MV-4-11 (cell line): ENCODE data around the gene ZNF280B.
A peak's percentile ranks its signal among the peaks of the same experiment; 100 is the strongest.
"Not testable (repeated sequence)": the region's sequence is repeated elsewhere in the genome, so short reads cannot be mapped to it uniquely, and the experiment has no call there.

Experiments used
- DNase-seq: peaks from one replicate; lab custom pipeline; 2025; lab: John Stamatoyannopoulos, UW

ZNF280B gene

DNA sequence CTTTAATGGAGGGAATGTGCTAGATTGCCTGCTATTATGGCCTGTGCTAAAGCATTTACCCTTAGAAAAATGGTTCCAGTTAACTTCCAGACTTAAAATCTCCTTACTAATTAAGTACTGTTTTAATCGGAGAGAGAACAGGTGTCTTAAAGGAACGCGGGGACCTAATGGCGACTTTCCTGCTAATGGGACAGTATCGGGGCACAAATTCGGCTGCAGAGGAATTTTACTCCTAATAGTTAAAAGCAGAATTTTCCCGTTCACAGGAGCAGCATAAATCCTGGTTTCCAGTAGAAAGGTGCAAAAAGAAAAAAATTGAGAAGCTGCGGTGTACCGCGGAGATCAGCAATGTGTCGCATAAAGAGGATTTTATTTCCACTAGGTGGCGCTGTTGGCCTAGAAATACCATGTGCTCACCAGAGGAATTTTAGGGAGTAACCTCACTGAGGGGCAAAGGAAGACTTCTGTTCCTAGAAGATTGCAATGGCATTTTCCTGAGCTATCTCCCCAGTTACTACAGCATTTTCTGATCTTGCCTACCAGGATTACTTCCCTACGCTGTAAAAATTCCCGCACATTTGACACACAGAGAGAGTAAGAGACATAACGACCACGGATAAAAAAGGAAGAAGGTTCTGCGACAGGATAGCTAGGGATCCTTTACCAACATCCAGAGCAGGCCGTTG, 44.5 kb downstream of the ZNF280B start:
- peak; percentile 48 for DNase-seq

DNA sequence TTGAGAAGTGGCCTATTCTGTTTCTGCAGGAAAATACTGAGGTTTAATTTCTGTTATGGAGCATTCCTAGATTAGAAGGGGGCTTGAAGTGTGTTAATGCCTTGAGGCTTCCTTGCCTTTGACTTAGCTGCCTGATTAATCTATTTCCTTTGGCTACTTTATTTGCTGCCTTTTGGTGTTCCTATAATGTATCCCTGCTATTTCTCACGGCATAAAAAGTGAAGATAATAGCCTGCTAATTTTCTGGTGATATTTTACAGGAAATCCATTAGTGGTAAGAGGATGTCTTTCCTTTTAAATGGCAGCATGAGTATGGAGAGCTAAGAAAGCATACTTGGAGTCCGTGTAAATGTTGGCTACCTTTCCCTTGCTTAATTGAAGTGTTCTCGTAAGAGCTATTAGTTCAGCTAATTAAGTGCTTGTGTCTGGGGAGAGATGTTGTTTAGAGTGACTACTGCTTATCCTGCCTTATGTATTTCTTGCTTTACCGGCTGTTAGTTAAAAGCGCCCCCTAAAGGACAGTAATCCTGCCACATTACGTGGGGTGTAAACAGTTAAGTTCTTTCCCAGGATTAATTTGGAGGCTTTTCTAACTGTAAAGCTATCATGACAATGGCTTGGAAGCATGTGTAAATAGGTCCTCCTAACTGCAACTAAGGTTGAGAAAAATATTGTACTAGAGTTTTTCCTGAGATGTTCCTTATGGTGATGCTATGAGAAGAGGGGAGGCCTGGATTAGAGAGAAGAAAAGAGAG, 45.6 kb downstream of the ZNF280B start:
- no peak for DNase-seq

DNA sequence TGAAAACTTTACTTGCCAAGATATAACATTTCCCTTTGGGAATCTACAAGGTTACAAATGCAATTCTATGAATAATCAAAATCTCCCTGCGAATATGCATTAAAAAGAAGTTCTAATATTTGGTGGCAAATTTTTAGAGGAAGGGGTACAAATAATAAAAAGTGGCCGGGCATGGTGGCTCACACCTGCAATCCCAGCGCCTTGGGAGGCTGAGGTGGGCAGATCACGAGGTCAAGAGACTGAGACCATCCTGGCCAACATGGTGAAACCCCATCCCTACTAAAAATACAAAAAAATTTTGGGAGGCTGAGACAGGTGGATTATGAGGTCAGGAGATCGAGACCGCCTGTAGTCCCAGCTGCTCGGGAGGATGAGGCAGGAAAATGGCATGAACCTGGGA, 47.0 kb downstream of the ZNF280B start:
- no peak for DNase-seq

DNA sequence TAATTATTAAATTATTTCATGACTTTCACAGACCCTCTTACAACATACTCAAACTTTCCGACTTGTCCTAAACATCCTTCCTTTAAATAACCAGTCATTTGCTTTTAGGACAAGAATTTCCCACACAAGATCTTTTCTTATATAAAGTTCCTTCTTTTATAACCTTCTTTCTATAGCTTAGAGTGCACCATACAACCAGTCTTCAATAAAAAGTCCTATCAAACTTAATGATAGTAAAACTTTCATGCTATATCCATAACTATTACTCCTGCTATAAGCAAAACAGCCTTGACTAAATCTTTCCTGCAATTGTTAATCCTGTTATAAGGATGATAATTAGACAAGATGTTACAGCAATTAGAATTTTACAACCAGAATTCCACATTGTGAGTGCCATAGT, 47.4 kb downstream of the ZNF280B start:
- DNase-seq: no peak

DNA sequence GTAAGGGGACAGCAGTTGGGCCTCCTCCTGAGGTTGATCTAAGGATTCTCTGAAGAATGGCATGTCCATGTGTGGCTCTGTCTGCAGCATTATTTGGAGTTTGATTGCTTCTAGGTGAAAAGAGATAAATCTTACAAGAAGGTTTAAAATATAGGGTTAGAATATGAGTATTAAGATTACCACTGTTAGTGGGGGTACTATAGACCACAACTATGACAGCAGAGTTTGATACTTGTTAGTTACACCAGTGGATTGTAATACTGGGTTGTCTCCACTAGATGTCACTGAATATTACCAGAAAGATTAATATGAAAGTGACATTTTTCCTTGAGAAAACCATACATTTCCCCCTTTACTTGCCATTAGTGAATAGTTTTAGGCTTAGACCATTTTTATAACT, 47.9 kb downstream of the ZNF280B start:
- DNase-seq: peak; percentile 5

DNA sequence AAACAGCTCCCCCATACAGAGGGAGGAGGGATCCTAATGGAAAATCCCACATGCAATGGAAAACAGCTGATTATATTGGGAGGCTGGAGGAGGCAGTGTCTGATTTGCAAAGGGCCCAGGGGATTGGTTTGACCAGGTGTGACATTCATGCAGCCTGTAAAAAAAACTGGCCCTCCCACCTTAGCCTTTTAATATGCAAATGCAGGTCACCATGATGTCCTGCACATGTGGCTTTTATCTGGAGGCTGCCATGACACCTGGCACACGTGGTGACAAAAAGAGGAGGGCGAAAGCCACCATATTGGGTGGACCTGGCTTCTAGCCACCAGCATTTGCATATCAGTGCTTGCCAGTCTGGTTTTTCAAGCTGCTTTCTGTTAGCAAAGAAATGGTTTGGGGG, 48.5 kb downstream of the ZNF280B start:
- no peak for DNase-seq

DNA sequence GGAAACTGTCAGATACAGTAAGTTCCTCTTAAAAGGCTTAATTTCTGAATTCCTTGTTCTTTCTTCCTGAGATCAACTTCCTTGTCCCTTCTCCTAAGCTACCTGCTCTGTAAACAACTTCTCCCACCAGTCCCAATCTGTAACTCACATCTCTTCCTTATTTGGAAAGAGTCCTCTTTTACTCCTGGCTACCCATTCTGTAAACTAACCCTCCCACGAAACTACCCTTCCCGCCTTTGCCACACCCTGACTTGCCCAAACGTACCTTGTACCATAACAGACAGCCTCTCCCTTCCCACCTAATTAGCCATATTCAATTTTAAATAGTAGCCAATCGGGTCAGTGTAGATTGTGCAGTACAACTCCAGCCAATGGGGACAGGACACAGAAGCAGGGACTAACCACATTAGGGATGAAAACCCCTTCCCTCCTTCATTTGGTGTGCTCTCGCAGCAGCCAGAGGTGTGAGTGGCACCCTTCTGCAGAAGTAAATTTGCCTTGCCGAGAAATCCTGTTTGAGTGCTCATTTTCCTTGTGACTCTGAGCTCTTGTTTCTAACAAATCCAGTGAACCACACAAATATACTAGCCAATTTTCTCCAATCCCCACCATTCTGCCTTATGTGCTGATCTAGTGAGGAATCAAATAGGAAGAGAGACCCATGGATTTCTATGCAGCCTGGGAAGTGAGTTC, 49.5 kb downstream of the ZNF280B start:
- DNase-seq: no peak

DNA sequence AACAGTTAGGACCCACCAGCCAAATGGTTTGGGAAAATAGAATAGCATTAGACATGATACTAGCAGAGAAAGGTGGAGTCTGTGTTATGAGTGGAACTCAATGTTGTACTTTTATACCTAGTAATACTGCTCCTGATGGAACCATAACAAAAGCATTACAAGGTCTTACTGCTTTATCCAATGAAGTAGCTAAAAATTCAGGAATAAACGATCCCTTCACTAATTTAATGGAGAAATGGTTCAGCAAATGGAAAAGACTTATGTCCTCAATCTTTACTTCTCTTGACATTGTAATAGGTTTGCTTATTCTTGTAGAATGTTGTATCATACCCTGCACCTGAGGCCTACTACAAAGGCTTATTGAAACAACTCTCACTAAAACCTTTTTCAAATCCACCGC, 50.2 kb downstream of the ZNF280B start:
- no peak for DNase-seq

DNA sequence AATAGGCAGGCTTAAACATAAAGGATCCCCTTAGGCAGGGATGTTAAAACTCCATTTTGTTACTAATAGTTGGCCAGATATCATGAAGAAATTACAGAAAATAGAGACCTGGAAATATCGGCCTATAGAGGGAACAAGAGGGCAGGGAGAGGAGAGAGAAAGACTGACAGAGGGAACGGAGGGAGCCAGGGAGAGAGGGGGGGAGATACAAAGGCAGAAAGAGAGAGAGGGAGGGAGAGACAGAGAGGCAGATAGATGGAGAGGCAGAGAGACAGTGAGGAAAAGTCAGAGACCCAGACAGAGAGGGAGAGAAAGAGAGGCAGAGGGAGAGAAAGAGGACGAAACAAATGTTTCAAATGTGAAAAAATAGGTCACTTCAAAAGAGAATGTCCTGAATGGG, 53.5 kb downstream of the ZNF280B start:
- DNase-seq: no peak

DNA sequence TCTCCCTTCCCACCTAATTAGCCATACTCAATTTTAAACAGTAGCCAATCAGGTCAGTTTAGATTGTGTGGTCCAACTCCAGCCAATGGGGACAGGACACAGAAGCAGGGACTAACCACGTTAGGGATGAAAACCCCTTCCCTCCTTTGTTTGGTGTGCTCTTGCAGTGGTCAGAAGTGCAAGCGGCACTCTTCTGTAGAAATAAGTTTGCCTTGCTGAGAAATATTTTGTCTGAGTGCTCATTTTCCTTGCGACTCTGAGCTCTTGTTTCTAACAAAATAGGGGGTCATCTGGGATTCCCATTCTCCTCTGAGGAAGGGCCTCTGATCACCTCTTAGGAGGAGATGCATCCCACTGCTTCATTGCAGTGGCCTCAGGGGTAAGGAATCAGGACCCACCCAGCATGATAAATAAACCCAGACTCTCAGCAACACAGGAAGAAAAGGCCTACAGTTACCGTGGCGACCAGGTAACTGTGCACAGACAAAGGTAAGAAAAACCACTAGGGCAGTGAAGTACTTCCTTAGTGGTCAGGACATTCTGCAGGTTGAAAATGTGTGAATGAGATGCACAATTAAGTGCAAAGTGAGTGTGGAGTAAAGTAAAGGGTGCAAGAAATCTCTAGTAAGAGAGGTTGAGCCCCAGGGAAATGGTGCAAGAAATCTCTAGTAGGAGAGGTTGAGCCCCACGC, 55.4 kb downstream of the ZNF280B start:
- DNase-seq: no peak

DNA sequence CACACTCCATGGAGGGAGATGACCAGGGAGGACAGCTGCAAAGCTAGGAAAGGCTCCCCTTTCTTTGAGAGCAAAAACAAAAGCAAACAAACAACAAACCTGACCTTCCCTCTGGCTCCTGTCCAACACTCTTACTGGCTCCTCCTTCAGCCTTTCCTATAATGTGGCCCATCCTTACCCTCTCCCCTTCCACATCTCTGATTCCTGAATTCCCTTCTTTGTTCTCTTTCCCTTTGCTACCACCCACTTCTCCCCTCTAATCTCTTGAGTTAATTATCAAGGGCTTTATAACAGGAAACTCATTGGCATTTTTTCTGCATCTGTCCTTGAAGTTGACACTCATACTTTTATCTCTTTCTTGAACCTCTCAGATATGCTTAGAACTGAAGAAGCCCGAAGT, 56.3 kb downstream of the ZNF280B start:
- no peak for DNase-seq

DNA sequence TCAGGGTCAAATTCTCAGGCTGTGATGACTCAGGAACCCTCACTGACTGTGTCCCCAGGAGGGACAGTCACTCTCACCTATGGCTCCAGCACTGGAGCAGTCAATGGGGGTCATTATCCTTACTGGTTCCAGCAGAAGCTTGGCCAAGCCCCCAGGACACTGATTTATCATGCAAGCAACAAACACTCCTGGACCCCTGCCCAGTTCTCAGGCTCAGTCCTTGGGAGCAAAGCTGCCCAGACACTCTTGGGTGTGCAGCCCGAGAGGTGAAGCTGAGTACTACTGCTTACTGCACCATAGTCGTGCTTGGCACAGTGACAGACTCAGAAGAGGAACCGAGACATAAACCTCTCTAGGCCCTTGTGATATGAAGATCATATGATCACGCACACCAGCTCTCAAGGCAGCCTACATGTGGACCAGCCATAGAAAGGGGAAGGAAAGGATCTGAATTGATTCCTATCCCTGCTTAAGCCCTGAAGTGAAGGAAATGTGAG, 58.2 kb downstream of the ZNF280B start:
- DNase-seq: peak; percentile 94

DNA sequence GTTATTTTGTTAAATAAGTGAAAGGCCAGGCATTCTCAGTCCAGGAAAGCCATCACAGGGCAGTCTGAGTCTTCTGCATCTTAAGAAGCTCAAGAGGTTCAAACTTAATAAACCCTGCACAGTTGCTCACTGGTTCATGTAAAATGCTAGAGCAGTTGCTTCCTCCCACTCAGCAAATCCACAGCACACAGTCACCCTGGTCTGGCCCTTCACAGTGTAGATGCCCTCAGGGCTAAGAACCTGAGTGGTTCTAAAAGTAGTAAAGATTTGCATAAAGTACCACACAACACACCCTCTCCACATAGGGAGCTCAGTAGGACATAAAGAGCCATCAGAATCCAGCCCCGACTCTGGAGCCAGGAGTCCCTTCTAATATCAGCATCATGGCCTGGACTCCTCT, 58.7 kb downstream of the ZNF280B start:
- DNase-seq: no peak

DNA sequence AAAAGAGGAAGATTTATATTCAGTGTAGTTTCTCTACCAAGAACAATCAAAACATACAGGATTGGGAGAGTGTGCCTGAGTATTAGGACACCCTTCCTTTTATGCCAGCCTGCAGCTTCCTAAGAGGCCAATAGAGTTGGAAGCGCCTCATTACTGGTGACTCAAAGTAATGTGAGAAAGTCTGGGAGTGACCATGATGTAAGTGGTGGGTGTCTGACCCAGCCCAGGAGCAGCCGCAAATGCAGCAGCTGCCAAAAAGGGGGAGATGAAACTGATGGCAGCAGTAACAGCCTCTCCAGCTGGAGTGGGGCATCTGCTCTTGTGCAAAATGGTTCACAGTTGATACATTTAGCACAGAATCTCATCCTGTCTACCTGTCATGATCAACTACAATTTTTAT, 62.0 kb downstream of the ZNF280B start:
- peak; percentile 50 for DNase-seq

DNA sequence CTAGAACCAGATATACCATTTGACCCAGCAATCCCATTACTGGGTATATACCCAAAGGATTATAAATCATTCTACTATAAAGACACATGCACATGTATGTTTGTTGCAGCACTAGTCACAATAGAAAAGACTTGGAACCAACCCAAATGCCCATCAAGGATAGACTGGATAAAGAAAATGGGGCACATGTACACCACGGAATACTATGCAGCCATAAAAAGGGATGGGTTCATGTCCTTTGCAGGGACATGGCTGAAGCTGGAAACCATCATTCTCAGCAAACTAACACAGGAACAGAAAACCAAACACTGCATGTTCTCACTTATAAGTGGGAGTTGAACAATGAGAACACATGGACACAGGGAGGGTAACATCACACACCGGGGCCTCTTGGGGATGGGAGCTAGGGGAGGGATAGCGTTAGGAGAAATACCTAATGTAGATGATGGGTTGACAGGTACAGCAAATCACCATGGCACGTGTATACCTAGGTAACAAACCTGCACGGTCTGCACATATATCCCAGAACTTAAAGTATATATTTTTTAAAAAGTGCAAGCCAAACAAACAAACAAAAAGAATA, 64.4 kb downstream of the ZNF280B start:
- DNase-seq: not testable (repeated sequence)

DNA sequence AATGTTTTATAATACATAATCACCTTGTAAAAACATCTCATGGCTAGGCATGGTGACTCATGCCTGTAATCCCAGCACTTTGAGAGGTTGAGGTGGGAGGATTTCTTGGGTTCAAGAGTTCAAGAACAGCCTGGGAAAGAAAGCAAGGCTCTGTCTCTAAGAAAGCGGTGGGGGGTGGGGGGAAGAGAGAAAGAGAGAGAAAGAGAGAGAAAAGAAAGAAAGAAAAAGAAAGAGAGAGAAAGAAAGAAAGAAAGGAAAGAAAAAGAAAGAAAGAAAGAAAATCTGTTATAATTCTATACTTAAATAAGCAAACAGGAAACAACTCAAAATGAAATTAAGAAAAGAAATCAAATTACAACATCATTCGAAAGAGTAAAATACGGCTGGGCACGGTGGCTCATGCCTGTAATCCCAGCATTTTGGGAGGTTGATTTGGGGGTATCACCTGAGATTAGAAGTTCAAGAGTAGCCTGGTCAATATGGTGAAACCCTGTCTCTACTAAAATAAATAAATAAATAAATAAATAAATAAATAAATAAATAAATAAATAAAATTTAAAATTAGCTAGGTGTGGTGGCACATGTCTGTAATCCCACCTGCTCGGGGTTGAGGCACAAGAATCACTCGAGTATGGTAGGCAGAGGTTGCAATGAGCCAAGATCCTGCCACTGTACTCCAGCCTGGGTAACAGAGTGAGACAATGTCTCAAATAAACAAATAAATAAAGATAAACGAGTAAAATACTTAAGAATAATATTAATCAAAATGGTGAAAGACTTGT, 65.4 kb downstream of the ZNF280B start:
- DNase-seq: no peak

DNA sequence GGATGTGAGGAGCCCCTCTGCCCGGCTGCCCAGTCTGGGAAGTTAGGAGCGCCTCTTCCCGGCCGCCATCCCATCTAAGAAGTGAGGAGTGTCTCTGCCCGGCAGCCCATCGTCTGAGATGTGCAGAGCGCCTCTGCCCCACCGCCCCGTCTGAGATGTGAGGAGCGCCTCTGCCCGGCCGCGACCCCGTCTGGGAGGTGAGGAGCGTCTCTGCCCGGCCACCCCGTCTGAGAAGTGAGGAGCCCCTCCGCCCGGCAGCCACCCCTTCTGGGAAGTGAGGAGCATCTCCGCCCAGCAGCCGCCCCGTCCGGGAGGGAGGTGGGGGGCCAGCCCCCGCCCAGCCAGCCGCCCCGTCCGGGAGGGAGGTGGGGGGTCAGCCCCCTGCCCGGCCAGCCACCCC, 66.9 kb downstream of the ZNF280B start:
- not testable (repeated sequence) for DNase-seq

DNA sequence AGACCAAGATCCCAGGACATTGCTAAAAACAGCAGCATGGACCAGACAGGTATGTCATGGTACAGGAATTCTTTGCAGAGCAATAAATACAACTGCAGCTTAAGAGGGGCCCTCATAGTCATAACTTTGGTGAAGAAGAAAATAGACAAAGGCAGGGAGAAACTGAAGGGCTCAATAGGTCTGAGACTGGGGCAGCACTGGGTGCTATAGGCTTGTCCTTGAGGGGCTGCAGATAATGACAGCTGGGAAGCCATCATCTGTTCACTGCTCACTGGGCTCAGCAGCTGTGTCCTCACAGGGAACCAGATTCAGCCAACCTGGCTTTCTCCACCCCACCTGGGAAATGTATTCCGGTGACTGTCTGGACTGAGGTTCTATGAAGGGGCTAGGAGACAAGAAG, 68.4 kb downstream of the ZNF280B start:
- DNase-seq: no peak
